Gastroesophageal sphincter (tissue), 3 donors: ENCODE results near the gene CKS1B.

ENCODE experiments used
- EP300 ChIP-seq: sonication (generic); formaldehyde crosslinking; IDR thresholded peaks from one replicate; pipeline ENCODE4 v1.6.1; 2017; ENCODE audit warnings: antibody characterized with exemption, mild to moderate bottlenecking
- POLR2A ChIP-seq, 2 donors: fragments of 450-650 bp; IDR thresholded peaks; one replicate each; pipeline ENCODE4 v1.6.1; 2017; ENCODE audit warnings: antibody characterized with exemption in 2 of 2, mild to moderate bottlenecking in 2 of 2, moderate library complexity in 1 of 2
- TF ChIP-seq, protein P1 (sequence below), 4 experiments: fragments of 200-600 bp in 2 of 4; fragments of 450-650 bp in 2 of 4; sonication (generic) in 1 of 4; IDR thresholded peaks; one replicate each; pipeline ENCODE4 v1.5.1; 2017 to 2019; ENCODE audit warnings: antibody characterized with exemption in 4 of 4, mild to moderate bottlenecking in 2 of 4, moderate library complexity in 2 of 4

DNA sequence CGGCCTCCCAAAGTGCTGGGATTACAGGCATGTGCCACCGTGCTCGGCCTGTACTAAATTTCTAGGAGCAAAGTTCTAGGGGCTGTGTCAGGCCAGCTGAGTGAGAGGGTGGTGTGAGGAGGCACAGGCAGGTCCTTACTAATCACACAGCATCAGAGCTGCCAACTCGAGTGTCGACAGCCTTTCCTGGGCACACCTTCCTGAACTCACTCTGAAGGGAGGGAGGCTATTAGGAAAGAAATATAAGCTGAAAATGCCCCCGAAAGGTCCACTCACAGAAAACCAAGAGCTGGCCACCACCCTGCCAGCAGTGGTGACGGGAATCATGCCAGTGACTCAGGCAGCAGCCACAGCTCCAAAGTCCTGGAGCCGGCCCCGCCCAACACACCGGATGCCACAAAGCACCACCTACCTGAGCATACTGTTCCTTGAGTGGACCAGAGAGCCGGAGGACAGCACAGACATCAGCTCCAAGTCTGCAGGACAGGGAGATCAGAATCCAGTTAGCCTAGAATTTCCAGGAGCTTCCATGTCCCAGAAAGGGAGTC lies 42.5 kb upstream of the CKS1B start:
- TF ChIP-seq POLR2A (IDR thresholded peaks at IDR 0.05) (no peak), EP300 (no peak)
- TF ChIP-seq, protein P1, sequence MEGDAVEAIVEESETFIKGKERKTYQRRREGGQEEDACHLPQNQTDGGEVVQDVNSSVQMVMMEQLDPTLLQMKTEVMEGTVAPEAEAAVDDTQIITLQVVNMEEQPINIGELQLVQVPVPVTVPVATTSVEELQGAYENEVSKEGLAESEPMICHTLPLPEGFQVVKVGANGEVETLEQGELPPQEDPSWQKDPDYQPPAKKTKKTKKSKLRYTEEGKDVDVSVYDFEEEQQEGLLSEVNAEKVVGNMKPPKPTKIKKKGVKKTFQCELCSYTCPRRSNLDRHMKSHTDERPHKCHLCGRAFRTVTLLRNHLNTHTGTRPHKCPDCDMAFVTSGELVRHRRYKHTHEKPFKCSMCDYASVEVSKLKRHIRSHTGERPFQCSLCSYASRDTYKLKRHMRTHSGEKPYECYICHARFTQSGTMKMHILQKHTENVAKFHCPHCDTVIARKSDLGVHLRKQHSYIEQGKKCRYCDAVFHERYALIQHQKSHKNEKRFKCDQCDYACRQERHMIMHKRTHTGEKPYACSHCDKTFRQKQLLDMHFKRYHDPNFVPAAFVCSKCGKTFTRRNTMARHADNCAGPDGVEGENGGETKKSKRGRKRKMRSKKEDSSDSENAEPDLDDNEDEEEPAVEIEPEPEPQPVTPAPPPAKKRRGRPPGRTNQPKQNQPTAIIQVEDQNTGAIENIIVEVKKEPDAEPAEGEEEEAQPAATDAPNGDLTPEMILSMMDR (IDR thresholded peaks at IDR 0.05): no peak
